Transverse colon (tissue), 4 donors: Measurements from ENCODE around the gene TIAM1. TPM values are rescaled to one million over a fixed set of nuclear protein-coding genes. Genes with fewer than 3 reads are reported as not detected.

Source experiments
- DNase-seq: peaks from one replicate; pipeline ENCODE4 v3.0.0-alpha.2; 2019
- H3K27ac ChIP-seq, 4 donors: fragments of 200-600 bp; sonication (generic); 2 replicates each; pipeline ENCODE4 v1.5.1; 2016 to 2018; ENCODE audit warnings: inconsistent platforms in 4 of 4
- H3K27me3 ChIP-seq: fragments of 200-600 bp; sonication (generic); 2 replicates; pipeline ENCODE4 v1.5.1; 2017; ENCODE audit warnings: inconsistent platforms
- H3K36me3 ChIP-seq, 4 donors: fragments of 200-600 bp; sonication (generic); 2 replicates each; pipeline ENCODE4 v1.5.1; 2017 to 2019; ENCODE audit warnings: inconsistent platforms in 4 of 4
- H3K4me1 ChIP-seq, 4 donors: fragments of 200-600 bp; sonication (generic); 2 replicates each; pipeline ENCODE4 v1.5.1; 2017 to 2020; ENCODE audit warnings: inconsistent platforms in 4 of 4
- H3K4me3 ChIP-seq, 4 donors: fragments of 200-600 bp; sonication (generic); 1 replicate in 1 of 4; 2 replicates in 3 of 4; pipeline versions ENCODE4 v1.5.1 to v1.6.1; 2017 to 2019; ENCODE audit warnings: inconsistent platforms in 4 of 4
- H3K9me3 ChIP-seq, 2 donors: fragments of 200-600 bp; sonication (generic); 2 replicates each; pipeline ENCODE4 v1.5.1; 2017 to 2019; ENCODE audit warnings: inconsistent platforms in 2 of 2
- EP300 ChIP-seq: sonication (generic); formaldehyde crosslinking; IDR thresholded peaks from one replicate; pipeline ENCODE4 v1.6.1; 2017; ENCODE audit warnings: antibody characterized with exemption, low read depth
- POLR2A ChIP-seq: fragments of 450-650 bp; IDR thresholded peaks from one replicate; pipeline ENCODE4 v1.6.1; 2016; ENCODE audit warnings: antibody characterized with exemption, mild to moderate bottlenecking, moderate library complexity
- POLR2AphosphoS5 ChIP-seq, 3 donors: sonication (generic); formaldehyde crosslinking; IDR thresholded peaks; one replicate each; pipeline ENCODE4 v1.6.1; 2016; ENCODE audit warnings: antibody characterized with exemption in 3 of 3
- WGBS, 2 donors: methylation state at CpG; one replicate each; pipeline ENCODE4 v1.1.5; 2018; ENCODE audit warnings: low coverage in 1 of 2; 5-methylcytosine and 5-hydroxymethylcytosine counted together
- in situ Hi-C, 4 donors: fragments of 200-750 bp; cut with MboI; loops; one replicate each; pipeline versions ENCODE4 v1.15.0 to v1.15.1; 2017; ENCODE audit warnings: low sequenced_read_pairs in 3 of 4, low pct_ligation_motif_present in 1 of 4, low pct_unique_long_range_greater_than_20kb in 1 of 4
- intact Hi-C: fragments of 100-400 bp; cut with DNase I; formaldehyde crosslinking; loops from one replicate; pipeline ENCODE4 v1.15.1; 2023; ENCODE audit warnings: low total_unique reads
- total RNA-seq, 4 donors: library from RNA; depleted of rRNA; stranded (reverse); fragments of >200 nt; gene quantifications; one replicate each; pipeline ENCODE4 v1.1.0, GENCODE V29; 2016
- TF ChIP-seq, protein P1 (sequence below), 5 experiments: fragments of 200-600 bp in 3 of 5; fragments of 450-650 bp in 2 of 5; sonication (generic) in 3 of 5; IDR thresholded peaks; 1 replicate in 2 of 5; 2 replicates in 3 of 5; pipeline ENCODE4 v1.5.1; 2016 to 2017; ENCODE audit warnings: antibody characterized with exemption in 5 of 5, inconsistent platforms in 3 of 5, mild to moderate bottlenecking in 2 of 5, moderate library complexity in 1 of 5

TIAM1 gene
- total RNA-seq, 4 donors from 2014 or later, result 4.5 to 18.9 (median 6.5) TPM

DNA sequence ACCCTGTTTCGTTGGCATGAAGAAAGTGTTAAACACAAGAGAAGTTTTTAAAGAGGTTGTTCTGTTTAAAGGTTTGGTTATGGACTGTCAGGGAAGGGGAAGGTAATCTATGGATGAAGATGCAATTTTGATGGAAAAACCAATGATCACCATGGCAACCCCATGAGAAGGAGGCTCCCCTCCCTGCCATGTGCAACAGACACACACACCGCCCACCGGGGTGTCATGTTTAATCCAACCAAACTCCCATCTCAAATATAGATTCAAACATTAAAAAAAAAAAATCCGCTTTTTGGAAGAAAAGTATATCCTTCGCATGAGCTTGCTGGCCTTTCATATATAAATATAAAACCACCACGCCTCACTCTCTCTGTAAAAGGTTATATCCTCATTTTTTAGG is 224.9 kb downstream of the TIAM1 start:
- TF ChIP-seq POLR2AphosphoS5 (IDR thresholded peaks at IDR 0.05), result no peak
- TF ChIP-seq, protein P1, sequence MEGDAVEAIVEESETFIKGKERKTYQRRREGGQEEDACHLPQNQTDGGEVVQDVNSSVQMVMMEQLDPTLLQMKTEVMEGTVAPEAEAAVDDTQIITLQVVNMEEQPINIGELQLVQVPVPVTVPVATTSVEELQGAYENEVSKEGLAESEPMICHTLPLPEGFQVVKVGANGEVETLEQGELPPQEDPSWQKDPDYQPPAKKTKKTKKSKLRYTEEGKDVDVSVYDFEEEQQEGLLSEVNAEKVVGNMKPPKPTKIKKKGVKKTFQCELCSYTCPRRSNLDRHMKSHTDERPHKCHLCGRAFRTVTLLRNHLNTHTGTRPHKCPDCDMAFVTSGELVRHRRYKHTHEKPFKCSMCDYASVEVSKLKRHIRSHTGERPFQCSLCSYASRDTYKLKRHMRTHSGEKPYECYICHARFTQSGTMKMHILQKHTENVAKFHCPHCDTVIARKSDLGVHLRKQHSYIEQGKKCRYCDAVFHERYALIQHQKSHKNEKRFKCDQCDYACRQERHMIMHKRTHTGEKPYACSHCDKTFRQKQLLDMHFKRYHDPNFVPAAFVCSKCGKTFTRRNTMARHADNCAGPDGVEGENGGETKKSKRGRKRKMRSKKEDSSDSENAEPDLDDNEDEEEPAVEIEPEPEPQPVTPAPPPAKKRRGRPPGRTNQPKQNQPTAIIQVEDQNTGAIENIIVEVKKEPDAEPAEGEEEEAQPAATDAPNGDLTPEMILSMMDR (IDR thresholded peaks at IDR 0.05), result no peak
- no peak for TF ChIP-seq EP300
- TF ChIP-seq POLR2A, result no peak
- no peaks in the 10 kb centered on the region for H3K36me3 ChIP-seq
- 90 to 91% methylated on average over 6 of the region's 6 CpGs for WGBS, 2 donors

DNA sequence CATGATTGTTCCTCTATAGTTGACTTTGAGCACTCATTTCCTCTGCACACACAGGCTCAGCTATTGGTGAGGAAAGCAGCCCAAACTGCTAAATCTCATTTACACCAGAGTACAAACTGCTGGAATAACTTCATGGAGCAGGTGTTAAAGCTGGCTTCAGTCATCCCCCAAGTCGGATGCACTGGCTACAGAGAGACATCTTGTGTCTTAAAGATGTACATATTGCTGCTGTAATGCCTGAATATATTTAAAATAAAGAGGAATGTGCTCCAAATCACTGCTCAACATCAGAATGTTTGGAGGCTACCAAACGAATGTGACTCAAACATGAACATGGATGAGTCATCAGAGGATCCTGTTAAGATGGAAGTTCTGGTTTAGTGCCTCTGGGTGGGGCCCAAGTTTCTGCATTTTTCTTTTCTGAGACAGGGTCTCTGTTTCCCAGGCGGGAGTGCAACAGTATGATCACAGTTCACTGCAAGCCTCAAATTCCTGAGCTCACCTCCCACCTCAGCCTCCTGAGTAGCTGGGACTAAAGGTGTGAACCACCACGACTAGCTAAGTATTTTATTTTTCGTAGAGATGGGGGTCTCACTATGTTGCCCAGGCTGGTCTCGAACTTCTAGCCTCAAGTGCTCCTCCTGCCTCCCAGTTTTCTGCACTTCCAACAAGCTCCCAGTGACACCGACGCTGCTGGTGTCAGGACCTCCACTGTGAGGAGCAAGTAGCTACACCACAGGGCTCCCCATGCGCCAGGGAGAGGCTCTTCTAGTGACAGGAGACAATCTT is 226.7 kb downstream of the TIAM1 start:
- Histone ChIP-seq H3K27ac (no peak overlapping the region), H3K4me3 (no peak overlapping the region), H3K36me3 (no peaks in the 10 kb centered on the region), H3K4me1 (no peaks in the 10 kb centered on the region), H3K9me3 (no peaks in the 10 kb centered on the region), H3K27me3 (no peaks in the 10 kb centered on the region)
- in situ Hi-C loops (loop anchor here in 1 of 4 donors (10.0 kb wide), 1 partner anchor 57 kb away; no protein-coding TSS in a partner anchor), intact Hi-C loops (no loop called here)
- 63 to 74% methylated on average over 7 to 9 of the region's 9 CpGs for WGBS, 2 donors
- DNase-seq, result no peak
- TF ChIP-seq, protein P1 (IDR thresholded peaks at IDR 0.05), result no peak
- TF ChIP-seq POLR2A (no peak), EP300 (no peak), POLR2AphosphoS5 (IDR thresholded peaks at IDR 0.05) (no peak)

More for the DNA sequence above, 224.9 kb downstream of the TIAM1 start:
- no peaks in the 10 kb centered on the region for H3K27me3 ChIP-seq
- H3K4me3 ChIP-seq, result no peak overlapping the region
- H3K9me3 ChIP-seq, result no peaks in the 10 kb centered on the region
- H3K27ac ChIP-seq, result no peak overlapping the region
- DNase-seq, result no peak
- in situ Hi-C loops (loop anchor here in 1 of 4 donors (10.0 kb wide), 1 partner anchor 56 kb away; no protein-coding TSS in a partner anchor), intact Hi-C loops (no loop called here)
- H3K4me1 ChIP-seq, result peaks cover 0 to 6% (median 0%) of the 10 kb centered on the region in 4 donors

DNA sequence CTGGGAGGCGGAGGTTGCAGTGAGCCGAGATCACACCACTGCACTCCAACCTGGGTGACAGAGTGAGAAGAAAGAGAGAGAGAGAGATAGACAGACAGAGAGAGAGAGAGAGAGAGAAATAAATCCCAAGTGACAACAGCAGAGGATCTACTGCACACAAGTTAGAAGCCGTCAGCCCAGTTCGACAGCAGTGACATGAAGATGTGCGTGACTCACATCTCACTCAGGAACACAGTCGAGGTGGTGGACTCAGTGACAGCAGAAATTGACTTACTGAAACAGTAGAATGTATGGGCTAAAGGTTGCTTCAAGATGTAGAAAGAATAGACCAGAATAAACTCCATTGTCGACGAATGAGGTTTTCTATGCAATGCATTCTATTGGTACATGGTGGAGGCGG is 228.8 kb downstream of the TIAM1 start:
- no peaks in the 10 kb centered on the region for H3K9me3 ChIP-seq
- no peak for DNase-seq
- no peaks in the 10 kb centered on the region for H3K4me1 ChIP-seq
- no peak overlapping the region for H3K4me3 ChIP-seq
- H3K27ac ChIP-seq, result no peak overlapping the region
- TF ChIP-seq, protein P1 (IDR thresholded peaks at IDR 0.05), result no peak
- TF ChIP-seq EP300 (no peak), POLR2A (no peak), POLR2AphosphoS5 (IDR thresholded peaks at IDR 0.05) (no peak)
- 84 to 88% methylated on average over 7 to 9 of the region's 9 CpGs for WGBS, 2 donors
- intact Hi-C loops, result no loop called here
- no peaks in the 10 kb centered on the region for H3K36me3 ChIP-seq
- in situ Hi-C loops, result loop anchor here in 1 of 4 donors (10.0 kb wide), 1 partner anchor 60 kb away; no protein-coding TSS in a partner anchor
- no peaks in the 10 kb centered on the region for H3K27me3 ChIP-seq

DNA sequence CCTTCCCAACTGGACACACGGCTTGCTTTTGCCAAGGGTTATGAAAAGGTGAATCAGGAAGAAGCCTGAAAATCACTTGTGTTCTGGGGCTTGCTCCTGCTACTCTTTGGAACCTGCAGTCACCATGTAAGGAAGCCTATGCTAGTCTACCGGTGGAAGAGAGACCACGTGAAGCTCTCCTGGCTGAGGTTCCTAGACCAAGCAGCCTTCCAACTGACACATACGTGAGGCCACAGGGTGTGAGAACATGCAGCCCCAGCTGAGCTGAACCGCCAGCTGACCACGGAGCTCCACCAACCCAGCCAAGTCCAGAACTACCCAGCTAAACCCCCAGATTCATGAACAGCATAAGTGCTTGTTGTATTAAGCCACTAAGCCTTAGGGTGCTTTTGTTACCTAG is 233.0 kb downstream of the TIAM1 start:
- Histone ChIP-seq H3K27me3 (no peaks in the 10 kb centered on the region), H3K36me3 (no peaks in the 10 kb centered on the region), H3K27ac (no peak overlapping the region), H3K9me3 (no peaks in the 10 kb centered on the region), H3K4me1 (no peaks in the 10 kb centered on the region), H3K4me3 (no peak overlapping the region)
- in situ Hi-C loops (loop anchor here in 1 of 4 donors (10.0 kb wide), 1 partner anchor 64 kb away; no protein-coding TSS in a partner anchor), intact Hi-C loops (no loop called here)
- no peak for DNase-seq
- TF ChIP-seq POLR2A (no peak), POLR2AphosphoS5 (IDR thresholded peaks at IDR 0.05) (no peak), EP300 (no peak)
- TF ChIP-seq, protein P1 (IDR thresholded peaks at IDR 0.05), result no peak
- WGBS, 2 donors, result 85% methylated on average over 6 of the region's 6 CpGs; no CpG with 5 or more reads in 1 of the 2 donors
